ENCODE measurements around the gene SCN5A.

Gene SCN5A

GRCh38 chr3:38586546-38587520 is 62.7 kb downstream of the SCN5A start:
- intact Hi-C loops (cut with DNase I): no loop called here
- DNase-seq: peak in 17 of 42 donors; percentile 1 to 34 (median 7)

- peak in 14 of 42 donors; percentile 2 to 36 (median 6) for DNase-seq
- intact Hi-C loops (cut with DNase I): no loop called here
These were observed 63.6 kb downstream of the SCN5A start for GRCh38 chr3:38585791-38586420.

- peak in 7 of 42 donors; percentile 3 to 36 (median 7) for DNase-seq
These were observed 65.8 kb downstream of the SCN5A start for GRCh38 chr3:38583688-38584087.

GRCh38 chr3:38582941-38583645 is 66.4 kb downstream of the SCN5A start:
- intact Hi-C loops (cut with DNase I): no loop called here
- peak in 36 of 42 donors; percentile 10 to 75 (median 46) for DNase-seq

More at GRCh38 chr3:38583688-38584087, 65.8 kb downstream of the SCN5A start:
- intact Hi-C loops (cut with DNase I): no loop called here

GRCh38 chr3:38582316-38582715 is 67.2 kb downstream of the SCN5A start:
- intact Hi-C loops (cut with DNase I): no loop called here
- peak in 10 of 42 donors; percentile 1 to 23 (median 10) for DNase-seq

- intact Hi-C loops (cut with DNase I): no loop called here
- DNase-seq: peak in 10 of 42 donors; percentile 0 to 34 (median 8)
These were observed 67.7 kb downstream of the SCN5A start for GRCh38 chr3:38581774-38582173.

- intact Hi-C loops (cut with DNase I): no loop called here
- DNase-seq: peak in 12 of 42 donors; percentile 4 to 39 (median 16)
These were observed 68.8 kb downstream of the SCN5A start for GRCh38 chr3:38580450-38581382.

- intact Hi-C loops (cut with DNase I): no loop called here
- DNase-seq: peak in 15 of 42 donors; percentile 9 to 43 (median 18)
These were observed 69.7 kb downstream of the SCN5A start for GRCh38 chr3:38579551-38580449.

GRCh38 chr3:38579141-38579540 is 70.3 kb downstream of the SCN5A start:
- intact Hi-C loops (cut with DNase I): no loop called here
- peak in 11 of 42 donors; percentile 7 to 44 (median 27) for DNase-seq

GRCh38 chr3:38578551-38578950 is 70.9 kb downstream of the SCN5A start:
- intact Hi-C loops (cut with DNase I): no loop called here
- peak in 10 of 42 donors; percentile 3 to 30 (median 10) for DNase-seq

GRCh38 chr3:38578081-38578475 is 71.4 kb downstream of the SCN5A start:
- DNase-seq: peak in 7 of 42 donors; percentile 0 to 25 (median 4)
- intact Hi-C loops (cut with DNase I): no loop called here

- intact Hi-C loops (cut with DNase I): no loop called here
- peak in 7 of 42 donors; percentile 4 to 37 (median 14) for DNase-seq
These were observed 72.0 kb downstream of the SCN5A start for GRCh38 chr3:38577371-38578080.

- intact Hi-C loops (cut with DNase I): no loop called here
These were observed 72.7 kb downstream of the SCN5A start for GRCh38 chr3:38576526-38577370.

GRCh38 chr3:38576131-38576525 is 73.4 kb downstream of the SCN5A start:
- peak in 8 of 42 donors; percentile 2 to 27 (median 12) for DNase-seq
- intact Hi-C loops (cut with DNase I): no loop called here

More at GRCh38 chr3:38576526-38577370, 72.7 kb downstream of the SCN5A start:
- peak in 8 of 42 donors; percentile 7 to 34 (median 24) for DNase-seq

- intact Hi-C loops (cut with DNase I): no loop called here
- peak in 11 of 42 donors; percentile 1 to 34 (median 6) for DNase-seq
These were observed 74.1 kb downstream of the SCN5A start for GRCh38 chr3:38575279-38575843.

All from head of caudate nucleus (tissue), 42 donors.